Inferior parietal cortex (tissue), 1 donor: Measurements from ENCODE around the gene KIF3A.
A peak's percentile ranks its signal among the peaks of the same experiment; 100 is the strongest.

Source experiments
- DNase-seq: peaks from one replicate; pipeline ENCODE4 v3.0.0-alpha.2; 2016; ENCODE audit errors: extremely low spot score

KIF3A gene

GRCh38 chr5:132736853-132737833, at the start of gene KIF3A:
TSS of gene KIF3A (minus strand) at chr5:132737546. CDS start at chr5:132737419, 127 bp downstream.
- DNase-seq: peak; percentile 99

GRCh38 chr5:132787076-132787475, 49.7 kb upstream of the KIF3A start:
- no peak for DNase-seq

DNA sequence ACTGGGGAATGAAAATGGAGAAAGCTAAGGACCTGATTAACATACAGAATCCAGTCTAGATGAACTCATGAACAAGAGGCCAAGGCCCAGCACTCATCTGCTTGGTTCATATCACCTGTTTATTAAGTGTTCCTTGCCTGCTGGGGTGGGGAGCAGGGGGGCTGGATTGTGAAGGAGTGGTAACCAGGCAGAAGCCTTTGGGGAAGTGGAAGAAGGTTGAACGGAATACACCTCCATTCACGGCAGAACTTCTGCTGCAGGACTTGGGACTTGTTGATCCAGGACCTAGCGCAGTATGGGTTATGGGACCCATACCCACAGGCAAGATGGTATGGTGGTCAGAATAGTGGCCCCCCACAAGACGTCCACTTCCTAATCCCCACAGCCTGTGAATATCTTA, 48.5 kb upstream of the KIF3A start:
- no peak for DNase-seq

- no peak for DNase-seq
Measured at GRCh38 chr5:132785365-132785764, 48.0 kb upstream of the KIF3A start.

- no peak for DNase-seq
Measured at GRCh38 chr5:132782101-132782500, 44.8 kb upstream of the KIF3A start.

DNA sequence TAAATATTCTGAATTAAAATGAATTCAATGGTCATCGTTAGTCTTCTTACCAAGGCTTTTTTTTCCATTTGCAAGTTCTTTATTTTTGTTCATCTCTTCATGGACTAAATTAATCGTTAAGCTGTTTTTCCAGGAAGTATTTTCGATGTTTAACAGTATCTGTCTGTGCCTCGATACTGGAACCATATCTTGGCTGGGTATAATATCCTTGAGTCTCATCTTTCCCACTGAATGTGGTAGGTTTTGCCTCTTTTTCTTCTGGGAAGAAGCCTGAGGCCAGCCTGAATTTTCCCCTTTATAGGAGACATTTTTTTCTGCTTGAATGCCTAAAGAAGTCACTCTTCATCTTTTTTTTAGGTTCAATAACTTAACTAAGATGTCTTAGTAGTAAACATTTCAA, 43.7 kb upstream of the KIF3A start:
- DNase-seq: no peak

GRCh38 chr5:132780577-132780976, 43.2 kb upstream of the KIF3A start:
- DNase-seq: no peak

- DNase-seq: peak; percentile 88
Measured at GRCh38 chr5:132779961-132780360, 42.6 kb upstream of the KIF3A start.

GRCh38 chr5:132778856-132779255, 41.5 kb upstream of the KIF3A start:
- no peak for DNase-seq

- DNase-seq: no peak
Measured at GRCh38 chr5:132778129-132778528, 40.8 kb upstream of the KIF3A start.

DNA sequence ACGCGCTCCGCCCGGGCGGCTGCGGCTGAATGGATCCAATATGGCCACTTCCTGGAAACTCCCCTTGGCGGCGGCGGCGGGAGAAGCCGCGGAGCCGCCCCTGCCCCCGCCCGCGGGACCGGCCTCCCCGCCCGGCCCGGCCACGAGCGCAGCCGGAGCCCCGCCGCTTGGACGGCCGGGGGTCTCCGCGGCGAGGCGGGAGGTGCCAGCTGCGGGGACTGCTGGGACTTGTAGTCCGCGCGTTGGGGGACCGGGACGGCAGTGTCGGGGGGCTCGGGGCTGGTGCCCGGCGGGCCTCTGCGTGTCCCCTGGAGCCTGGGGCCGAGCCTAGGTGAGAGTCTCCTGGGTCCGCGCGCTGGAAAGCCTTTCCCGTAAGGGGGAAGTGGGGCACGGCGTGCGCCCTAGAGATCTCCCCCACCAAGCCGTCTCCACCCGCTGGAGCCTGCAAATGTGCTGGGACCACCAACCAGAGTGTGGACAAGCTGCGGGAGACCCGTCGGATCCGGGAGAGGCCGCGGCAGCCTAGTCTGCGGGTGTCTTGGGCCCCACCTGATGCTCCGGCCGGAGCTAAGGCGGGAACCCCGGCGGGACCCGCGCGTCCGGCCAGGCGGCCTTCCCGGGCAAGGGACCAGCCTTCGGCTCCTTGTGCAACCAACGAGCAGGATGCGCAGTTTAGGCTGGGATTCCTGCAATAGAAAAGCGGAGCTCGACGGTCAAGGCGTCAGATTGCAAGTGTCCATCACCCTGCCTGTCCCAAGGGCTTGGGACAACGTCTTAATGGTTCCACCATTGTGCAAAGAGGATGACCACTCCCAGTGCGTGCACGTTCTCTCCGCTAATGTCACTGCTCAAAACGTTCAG, 40.1 kb upstream of the KIF3A start, which contains the start of gene SEPTIN8:
Gene SEPTIN8 (minus strand): TSS at position 31 of the 861 bp plus-strand sequence. CDS start 102 bp downstream, outside the sequence.
- DNase-seq: no peak

- no peak for DNase-seq
Measured at GRCh38 chr5:132776938-132777208, 39.5 kb upstream of the KIF3A start.

GRCh38 chr5:132776131-132776937, 39.0 kb upstream of the KIF3A start:
- no peak for DNase-seq

- DNase-seq: no peak
Measured at GRCh38 chr5:132775476-132775961, 38.2 kb upstream of the KIF3A start.

GRCh38 chr5:132774896-132775295, 37.5 kb upstream of the KIF3A start:
- no peak for DNase-seq

DNA sequence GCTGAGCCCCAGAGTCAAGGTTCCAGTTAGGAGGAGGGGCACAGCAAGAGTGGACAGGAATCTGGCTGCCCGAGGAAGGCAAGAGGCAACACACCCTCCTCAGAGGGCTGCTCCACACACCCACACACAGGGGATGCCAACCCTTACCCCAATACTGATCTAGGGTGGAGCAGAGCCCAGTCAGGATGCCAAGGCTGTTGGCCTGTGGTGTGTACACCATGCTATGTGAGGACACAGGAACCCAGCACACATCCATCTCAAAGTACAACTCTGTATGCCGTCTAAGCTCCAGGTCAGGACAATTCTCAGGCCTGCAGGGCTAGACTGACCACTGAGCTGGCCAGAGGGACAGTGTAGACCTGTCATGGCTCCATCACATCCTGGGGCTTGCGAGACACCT, 37.1 kb upstream of the KIF3A start:
- no peak for DNase-seq

DNA sequence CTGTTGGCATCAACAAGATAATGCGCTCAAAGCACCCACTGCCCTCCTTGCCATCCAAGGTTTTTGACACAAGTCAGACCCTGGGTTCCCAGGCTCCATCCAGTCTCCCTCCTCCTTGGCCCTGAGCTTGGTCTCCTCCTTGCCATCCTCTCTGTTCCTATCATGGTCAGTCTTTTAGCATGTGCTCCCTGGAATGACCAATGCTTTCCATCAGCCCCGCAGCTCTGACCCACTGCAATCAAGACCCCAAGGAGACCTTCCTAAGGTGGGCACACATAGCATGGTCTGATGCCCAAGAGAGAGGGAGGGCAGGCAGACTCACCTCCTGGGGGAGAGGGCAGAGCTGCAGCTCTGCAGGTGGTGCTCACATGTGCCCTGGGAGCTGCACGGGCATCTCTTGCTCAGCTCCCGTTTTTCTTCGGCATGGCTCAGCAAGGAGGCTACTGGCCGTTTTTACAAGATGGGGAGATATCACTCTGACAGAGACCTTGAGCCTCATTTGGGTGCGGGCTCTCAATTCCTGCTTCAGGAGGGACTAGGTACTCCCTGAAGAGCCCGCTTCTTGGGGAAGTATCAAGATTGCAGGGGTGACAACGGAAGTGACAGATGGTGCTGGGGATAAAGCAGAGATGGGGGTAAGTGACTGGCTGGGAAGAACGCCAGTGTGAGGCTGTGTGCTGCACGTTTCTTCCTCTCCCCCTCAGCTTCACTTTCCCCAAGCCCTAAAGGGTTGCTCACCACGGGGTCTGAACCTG, 36.4 kb upstream of the KIF3A start:
- no peak for DNase-seq

GRCh38 chr5:132773114-132773513, 35.8 kb upstream of the KIF3A start:
- DNase-seq: no peak

GRCh38 chr5:132772291-132773070, 35.1 kb upstream of the KIF3A start:
- DNase-seq: no peak

DNA sequence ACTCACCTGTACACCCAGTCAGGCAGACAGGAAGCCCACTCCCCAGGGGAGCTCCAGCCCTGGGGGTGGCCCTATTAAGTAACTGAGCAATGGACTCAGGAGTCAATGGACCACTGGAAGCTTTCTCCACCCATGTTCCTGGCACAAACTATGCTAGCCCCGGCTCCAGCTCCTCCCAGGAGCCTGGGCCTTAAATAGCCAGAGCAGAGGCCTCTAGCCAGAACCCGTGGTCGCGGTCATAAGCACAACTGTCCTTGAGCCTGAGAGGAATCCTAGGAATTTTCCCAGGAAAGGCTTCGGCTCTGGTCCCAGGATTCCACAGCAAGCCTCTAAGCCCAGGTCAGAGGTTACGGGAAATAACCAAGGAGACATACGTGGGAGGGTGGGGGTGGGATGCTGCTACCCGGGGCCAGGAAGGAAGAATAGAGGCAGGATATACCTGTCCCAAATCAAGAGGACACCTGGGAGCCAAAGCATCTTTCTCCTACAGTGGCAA, 34.2 kb upstream of the KIF3A start:
- DNase-seq: no peak
